Left lung (tissue), 10 donors: ENCODE results near the gene ECT2. TPM values are rescaled to one million over a fixed set of nuclear protein-coding genes. Genes with fewer than 3 reads are reported as not detected.

Experiments used
- ATAC-seq: fragments of 200-7000 bp; cut with Tn5 transposase; one replicate; pipeline ENCODE4 v1.9.1; 2020; ENCODE audit warnings: moderate library complexity
- DNase-seq, 4 donors: peaks; one replicate each; pipeline ENCODE4 v3.0.0-alpha.2; 2013 to 2020
- H3K27ac ChIP-seq, 2 donors: fragments of 200-600 bp; sonication (generic) in 1 of 2; one replicate each; pipeline versions ENCODE4 v1.5.0 to v1.8.0; 2020 to 2021
- H3K27me3 ChIP-seq, 2 donors: fragments of 200-600 bp; sonication (generic) in 1 of 2; one replicate each; pipeline versions ENCODE4 v1.5.0 to v1.8.0; 2020 to 2021
- H3K36me3 ChIP-seq, 2 donors: fragments of 200-600 bp; sonication (generic) in 1 of 2; one replicate each; pipeline versions ENCODE4 v1.5.0 to v1.8.0; 2020 to 2021
- H3K4me1 ChIP-seq, 2 donors: fragments of 200-600 bp; one replicate each; pipeline ENCODE4 v1.8.0; 2021
- H3K4me3 ChIP-seq, 2 donors: fragments of 200-600 bp; sonication (generic) in 1 of 2; one replicate each; pipeline versions ENCODE4 v1.5.0 to v1.8.0; 2020 to 2021; ENCODE audit warnings: mild to moderate bottlenecking in 1 of 2
- H3K9me3 ChIP-seq, 2 donors: fragments of 200-600 bp; sonication (generic) in 1 of 2; one replicate each; pipeline versions ENCODE4 v1.5.0 to v1.8.0; 2020 to 2021
- intact Hi-C, 2 donors: fragments of 100-400 bp; cut with DNase I; formaldehyde crosslinking; loops; one replicate each; pipeline versions ENCODE4 v1.11.2 to v1.14.2; 2022
- polyA plus RNA-seq, 6 donors: library from polyadenylated mRNA; unstranded; fragments of 120-200 nt; gene quantifications; one replicate each; pipeline ENCODE4 v1.2.1, GENCODE V29; 2013; ENCODE audit not compliant: insufficient read length in 6 of 6
- total RNA-seq, 2 donors: library from RNA; stranded (reverse); fragmentation: NEBNext Ultra II Directional; extraction: Animal tissue kit (Norgen Biotek cat#: 25700); gene quantifications; one replicate each; pipeline ENCODE4 v1.2.1, GENCODE V29; 2021
- TF ChIP-seq, protein P1 (sequence below), 2 donors: fragments of 200-600 bp; sonication (generic) in 1 of 2; IDR thresholded peaks; one replicate each; pipeline versions ENCODE4 v1.5.0 to v1.8.0; 2021; ENCODE audit warnings: antibody characterized with exemption in 2 of 2
- donor health status: DM: no; HTN: yes; CAD: no.
- donor health status: DM: no; HTN: no; CAD: no.

The ECT2 gene
- total and polyA plus RNA-seq, 8 donors = 23.1 to 44.2 (median 29.3) TPM

DNA sequence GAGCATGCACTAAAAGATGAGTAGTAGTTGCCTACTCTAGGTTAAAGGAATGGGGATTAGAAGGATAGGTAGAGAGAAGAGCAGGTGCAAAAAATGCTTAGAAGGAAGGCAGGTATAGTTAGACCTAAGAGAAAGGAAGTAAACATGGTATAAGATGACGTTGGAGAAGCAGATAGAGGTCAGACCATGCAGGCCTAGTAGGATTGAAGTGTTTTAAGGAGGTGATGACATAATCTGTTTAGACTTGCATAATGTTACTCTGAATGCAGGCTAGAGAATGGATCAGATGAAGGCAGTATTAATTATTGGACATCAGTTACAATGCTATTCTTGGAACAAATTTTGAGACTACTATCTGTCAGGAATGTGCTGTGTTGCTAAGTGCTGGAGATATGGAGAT, 11.1 kb upstream of the ECT2 start:
- intact Hi-C loops = no loop called here
- H3K36me3 ChIP-seq = no peaks in the 10 kb centered on the region
- H3K27me3 ChIP-seq = no peaks in the 10 kb centered on the region
- no peaks in the 10 kb centered on the region for H3K9me3 ChIP-seq
- no peak for DNase-seq
- TF ChIP-seq, protein P1, sequence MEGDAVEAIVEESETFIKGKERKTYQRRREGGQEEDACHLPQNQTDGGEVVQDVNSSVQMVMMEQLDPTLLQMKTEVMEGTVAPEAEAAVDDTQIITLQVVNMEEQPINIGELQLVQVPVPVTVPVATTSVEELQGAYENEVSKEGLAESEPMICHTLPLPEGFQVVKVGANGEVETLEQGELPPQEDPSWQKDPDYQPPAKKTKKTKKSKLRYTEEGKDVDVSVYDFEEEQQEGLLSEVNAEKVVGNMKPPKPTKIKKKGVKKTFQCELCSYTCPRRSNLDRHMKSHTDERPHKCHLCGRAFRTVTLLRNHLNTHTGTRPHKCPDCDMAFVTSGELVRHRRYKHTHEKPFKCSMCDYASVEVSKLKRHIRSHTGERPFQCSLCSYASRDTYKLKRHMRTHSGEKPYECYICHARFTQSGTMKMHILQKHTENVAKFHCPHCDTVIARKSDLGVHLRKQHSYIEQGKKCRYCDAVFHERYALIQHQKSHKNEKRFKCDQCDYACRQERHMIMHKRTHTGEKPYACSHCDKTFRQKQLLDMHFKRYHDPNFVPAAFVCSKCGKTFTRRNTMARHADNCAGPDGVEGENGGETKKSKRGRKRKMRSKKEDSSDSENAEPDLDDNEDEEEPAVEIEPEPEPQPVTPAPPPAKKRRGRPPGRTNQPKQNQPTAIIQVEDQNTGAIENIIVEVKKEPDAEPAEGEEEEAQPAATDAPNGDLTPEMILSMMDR (IDR thresholded peaks at IDR 0.05) = no peak
- H3K4me1 ChIP-seq = no peaks in the 10 kb centered on the region
- no peak overlapping the region for H3K4me3 ChIP-seq
- no peak overlapping the region for H3K27ac ChIP-seq
- ATAC-seq = no peak

DNA sequence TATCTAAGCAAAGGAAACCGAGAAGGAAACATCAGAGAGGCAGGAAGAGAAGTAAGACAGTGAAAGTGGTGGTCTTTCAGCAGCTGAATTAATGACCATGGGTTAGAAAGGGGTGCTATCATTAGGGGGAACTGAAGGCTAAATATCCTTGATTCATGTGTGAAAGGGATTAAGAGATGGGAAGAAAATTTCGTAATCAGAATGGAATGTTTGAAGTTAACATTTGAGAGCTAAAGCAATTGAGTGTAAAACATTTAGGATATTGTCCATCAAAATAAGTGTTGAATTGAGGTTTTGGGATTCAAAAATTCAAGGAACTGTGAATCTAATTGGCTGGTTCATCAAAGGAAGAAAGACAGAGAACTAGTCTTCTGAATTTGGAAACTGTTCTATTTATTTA, 4.1 kb upstream of the ECT2 start:
- Histone ChIP-seq H3K4me1 (peaks cover 6 to 12% of the 10 kb centered on the region in 2 donors), H3K27ac (no peak overlapping the region), H3K36me3 (no peaks in the 10 kb centered on the region), H3K4me3 (no peak overlapping the region), H3K9me3 (no peaks in the 10 kb centered on the region), H3K27me3 (no peaks in the 10 kb centered on the region)
- intact Hi-C loops = no loop called here
- no peak for DNase-seq
- TF ChIP-seq, protein P1 (IDR thresholded peaks at IDR 0.05) = no peak
- no peak for ATAC-seq

DNA sequence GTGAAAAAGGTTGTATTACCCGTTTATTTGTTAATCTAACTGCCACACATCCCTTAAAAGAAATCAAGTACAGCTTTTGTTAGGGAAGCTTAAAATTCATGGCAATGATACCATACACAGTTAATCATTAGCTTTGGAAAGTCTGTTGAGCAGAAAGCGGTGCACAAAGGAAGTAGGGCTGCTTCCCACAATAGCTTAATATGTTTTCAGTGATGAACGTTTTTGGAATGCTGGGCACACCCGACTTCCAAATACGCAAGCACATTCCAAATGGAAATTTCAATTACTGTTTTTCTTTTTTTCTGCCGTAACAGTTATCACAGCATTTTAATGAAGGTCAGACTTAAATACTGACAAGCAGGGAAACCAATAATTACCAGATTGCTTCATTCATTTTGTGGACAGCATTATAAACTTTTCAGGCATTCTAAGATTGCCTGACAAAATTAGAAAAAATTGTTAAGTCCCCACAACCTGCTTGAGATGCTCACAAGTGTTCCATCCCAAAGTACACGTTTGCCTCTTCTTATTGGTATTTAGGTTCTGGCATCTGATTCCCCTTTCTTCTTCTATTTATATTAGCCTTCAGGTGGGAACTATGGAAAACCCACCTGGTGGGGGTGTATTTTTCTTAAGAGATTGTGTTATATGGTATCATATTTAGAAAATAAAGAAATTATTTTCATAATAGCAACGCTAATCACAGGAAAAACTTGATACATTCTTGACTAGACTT, 1.1 kb upstream of the ECT2 start:
- Histone ChIP-seq H3K36me3 (no peaks in the 10 kb centered on the region), H3K27me3 (no peaks in the 10 kb centered on the region), H3K4me1 (peaks cover 6 to 31% of the 10 kb centered on the region in 2 donors), H3K4me3 (peak overlapping the region; percentile 80 to 90), H3K27ac (peak overlapping the region; percentile 81 to 92), H3K9me3 (no peaks in the 10 kb centered on the region)
- TF ChIP-seq, protein P1 (IDR thresholded peaks at IDR 0.05) = no peak
- intact Hi-C loops = no loop called here
- ATAC-seq (peak; percentile 49), DNase-seq (peak in 1 of 4 donors; percentile 42)

DNA sequence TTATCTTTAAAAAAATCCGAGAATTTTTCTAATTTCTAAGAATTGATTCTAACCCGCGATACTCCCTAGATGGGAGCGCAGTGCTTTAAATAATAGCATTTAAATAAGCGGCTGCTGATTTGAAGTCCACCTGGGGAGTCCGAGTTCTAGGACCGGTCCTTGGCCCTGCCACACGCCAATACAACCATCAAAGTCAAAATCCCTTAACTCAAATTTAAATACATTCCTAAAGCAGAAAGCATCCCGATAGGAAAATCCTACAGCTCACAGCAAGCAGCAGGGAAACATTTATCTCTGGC, 508 bp upstream of the ECT2 start:
- no peaks in the 10 kb centered on the region for H3K9me3 ChIP-seq
- H3K4me3 ChIP-seq = peak overlapping the region; percentile 80 to 90
- no peaks in the 10 kb centered on the region for H3K27me3 ChIP-seq
- intact Hi-C loops = no loop called here
- H3K27ac ChIP-seq = peak overlapping the region; percentile 81 to 92
- TF ChIP-seq, protein P1 (IDR thresholded peaks at IDR 0.05) = no peak
- ATAC-seq = peak; percentile 0
- peaks cover 6 to 31% of the 10 kb centered on the region in 2 donors for H3K4me1 ChIP-seq
- DNase-seq = no peak
- H3K36me3 ChIP-seq = no peaks in the 10 kb centered on the region

DNA sequence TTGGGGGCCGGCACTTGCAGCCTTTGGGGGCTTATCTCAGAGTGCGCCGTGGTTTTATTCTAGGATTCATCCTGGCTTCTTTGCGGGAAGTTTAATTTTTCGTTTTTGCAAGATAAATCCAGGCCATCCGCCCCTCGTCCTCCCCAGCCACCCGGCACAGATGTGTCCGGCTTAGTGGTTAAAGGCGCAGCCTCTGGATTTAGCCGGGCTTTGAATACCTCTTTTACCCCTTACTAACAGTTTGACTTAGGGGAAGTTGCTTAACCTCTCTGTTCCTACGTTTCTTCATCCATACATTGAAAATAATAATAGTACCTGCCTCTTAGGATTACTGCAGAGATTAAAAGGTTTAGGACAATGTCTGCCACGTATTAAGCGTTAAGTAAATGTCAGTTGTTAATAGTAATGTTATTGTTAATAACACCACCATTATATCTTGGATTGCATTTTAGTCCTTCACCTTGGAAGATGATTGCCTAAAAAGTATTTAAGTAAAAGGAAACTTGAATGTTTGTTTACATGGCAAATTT, 714 bp downstream of the ECT2 start:
- TF ChIP-seq, protein P1 (IDR thresholded peaks at IDR 0.05) = no peak
- H3K27ac ChIP-seq = peak overlapping the region; percentile 91 to 92

More for the DNA sequence above, 714 bp downstream of the ECT2 start:
- DNase-seq = no peak
- intact Hi-C loops = no loop called here
- Histone ChIP-seq H3K4me1 (peaks cover 6 to 31% of the 10 kb centered on the region in 2 donors), H3K36me3 (peaks cover 0 to 10% of the 10 kb centered on the region in 2 donors), H3K9me3 (no peaks in the 10 kb centered on the region), H3K4me3 (peak overlapping the region; percentile 80 to 90), H3K27me3 (no peaks in the 10 kb centered on the region)
- ATAC-seq = peak; percentile 42
